HG03103 (cell line): Measurements from ENCODE around the gene ENTPD2.

ENCODE experiments used
- ATAC-seq: cut with Tn5 transposase; IDR thresholded peaks from one replicate; pipeline ENCODE4 v1.9.1; 2021; ENCODE audit warnings: low read depth; ENCODE audit not compliant: unreplicated experiment

ENTPD2 gene

GRCh38 chr9:137053944-137054931 lies at the start of gene ENTPD2:
Gene ENTPD2 (minus strand): TSS chr9:137054061. CDS start chr9:137053997, 64 bp downstream.
- no peak for ATAC-seq

GRCh38 chr9:137103206-137103999 lies 49.5 kb upstream of the ENTPD2 start:
- ATAC-seq = no peak

- ATAC-seq = no peak
Observed at GRCh38 chr9:137099231-137099630, 45.4 kb upstream of the ENTPD2 start.

GRCh38 chr9:137097761-137098462 lies 44.1 kb upstream of the ENTPD2 start:
- no peak for ATAC-seq

GRCh38 chr9:137096785-137097546 lies 43.1 kb upstream of the ENTPD2 start:
- no peak for ATAC-seq

- no peak for ATAC-seq
Observed at GRCh38 chr9:137095664-137096517, 42.0 kb upstream of the ENTPD2 start.

GRCh38 chr9:137089232-137089947 lies 35.5 kb upstream of the ENTPD2 start:
- ATAC-seq = no peak

- ATAC-seq = no peak
Observed at GRCh38 chr9:137088121-137088520, 34.3 kb upstream of the ENTPD2 start.

GRCh38 chr9:137087409-137087925 lies 33.6 kb upstream of the ENTPD2 start:
- no peak for ATAC-seq

GRCh38 chr9:137086531-137087408 lies 32.9 kb upstream of the ENTPD2 start, which contains the start of gene MAN1B1:
Gene MAN1B1 (plus strand): TSS chr9:137086985. CDS start chr9:137087000, 15 bp downstream.
- peak; percentile 81 for ATAC-seq

GRCh38 chr9:137085920-137086530 lies 32.2 kb upstream of the ENTPD2 start:
- peak; percentile 3 for ATAC-seq

GRCh38 chr9:137084526-137084925 lies 30.7 kb upstream of the ENTPD2 start:
- ATAC-seq = no peak

- no peak for ATAC-seq
Observed at GRCh38 chr9:137083394-137084004, 29.6 kb upstream of the ENTPD2 start.

GRCh38 chr9:137082925-137083290 lies 29.0 kb upstream of the ENTPD2 start:
- ATAC-seq = no peak

GRCh38 chr9:137082222-137082924 lies 28.5 kb upstream of the ENTPD2 start:
- no peak for ATAC-seq
